HL-60 (cell line): ENCODE data around the gene SUOX.

Source experiments
- CTCF ChIP-seq: IDR thresholded peaks from one replicate; pipeline ENCODE4 v1.5.1; 2011; ENCODE audit warnings: low read length, control low read depth, inconsistent platforms; ENCODE audit not compliant: insufficient read depth
- POLR2AphosphoS5 ChIP-seq: IDR thresholded peaks from 2 replicates; pipeline ENCODE4 v1.6.1; 2012; ENCODE audit warnings: low read depth

GRCh38 chr12:56020423-56021184 lies 23.5 kb downstream of the SUOX start, which contains the start of gene IKZF4:
- TF ChIP-seq CTCF (no peak), POLR2AphosphoS5 (no peak)
